Measurements from ENCODE around the gene HMGCS1. TPM values are rescaled to one million over a fixed set of nuclear protein-coding genes. Genes with fewer than 3 reads are reported as not detected.
A peak's percentile ranks its signal among the peaks of the same experiment; 100 is the strongest.
"Not testable (repeated sequence)": the region's sequence is repeated elsewhere in the genome, so short reads cannot be mapped to it uniquely, and the experiment has no call there.

HMGCS1 gene
- polyA plus RNA-seq, 4 donors, result 46.7 to 210 (median 71.5) TPM

- not testable (repeated sequence) for H3K27ac ChIP-seq (ENCODE audit: low read depth in 1 of 3, low read length in 2 of 3); H3K9me3 ChIP-seq (ENCODE audit: control insufficient read depth in 2 of 2, insufficient read depth in 1 of 2, low read depth in 1 of 2, low read length in 1 of 2); FAIRE-seq; DNase-seq; H3K36me3 ChIP-seq (ENCODE audit: control insufficient read depth in 3 of 3, insufficient read depth in 2 of 3, low read depth in 1 of 3, low read length in 3 of 3); H3K4me1 ChIP-seq (ENCODE audit: control insufficient read depth in 3 of 3, insufficient read depth in 2 of 3, low read depth in 1 of 3, low read length in 2 of 3); H3K4me3 ChIP-seq (ENCODE audit: low read depth in 1 of 3, low read length in 3 of 3); H3K27me3 ChIP-seq (ENCODE audit: control insufficient read depth in 3 of 3, insufficient read depth in 3 of 3, low read length in 3 of 3)
- WGBS, 3 donors, result 68 to 83% (median 75%) methylated on average over 3 of the region's 3 CpGs
These were observed 10.3 kb upstream of the HMGCS1 start for GRCh38 chr5:43323488-43323887.

GRCh38 chr5:43320846-43321245 is 7.6 kb upstream of the HMGCS1 start:
- WGBS, 3 donors, result 73 to 90% (median 73%) methylated on average over 4 of the region's 4 CpGs
- FAIRE-seq (no peak), DNase-seq (no peak)
- Histone ChIP-seq H3K27me3 (ENCODE audit: control insufficient read depth in 3 of 3, insufficient read depth in 3 of 3, low read length in 3 of 3) (no peaks in the 10 kb centered on the region), H3K4me1 (ENCODE audit: control insufficient read depth in 3 of 3, insufficient read depth in 2 of 3, low read depth in 1 of 3, low read length in 2 of 3) (no peaks in the 10 kb centered on the region), H3K4me3 (ENCODE audit: low read depth in 1 of 3, low read length in 3 of 3) (no peak overlapping the region), H3K36me3 (ENCODE audit: control insufficient read depth in 3 of 3, insufficient read depth in 2 of 3, low read depth in 1 of 3, low read length in 3 of 3) (no peaks in the 10 kb centered on the region), H3K27ac (ENCODE audit: low read depth in 1 of 3, low read length in 2 of 3) (no peak overlapping the region), H3K9me3 (ENCODE audit: control insufficient read depth in 2 of 2, insufficient read depth in 1 of 2, low read depth in 1 of 2, low read length in 1 of 2) (no peaks in the 10 kb centered on the region)

GRCh38 chr5:43316421-43316820 is 3.2 kb upstream of the HMGCS1 start:
- H3K4me3 ChIP-seq (ENCODE audit: low read depth in 1 of 3, low read length in 3 of 3), result no peak overlapping the region
- H3K4me1 ChIP-seq (ENCODE audit: control insufficient read depth in 3 of 3, insufficient read depth in 2 of 3, low read depth in 1 of 3, low read length in 2 of 3), result peaks cover 3 to 11% (median 6%) of the 10 kb centered on the region in 3 donors
- H3K27ac ChIP-seq (ENCODE audit: low read depth in 1 of 3, low read length in 2 of 3), result no peak overlapping the region
- 90 to 91% (median 90%) methylated on average over 5 of the region's 5 CpGs for WGBS, 3 donors
- FAIRE-seq, result no peak
- no peaks in the 10 kb centered on the region for H3K36me3 ChIP-seq (ENCODE audit: control insufficient read depth in 3 of 3, insufficient read depth in 2 of 3, low read depth in 1 of 3, low read length in 3 of 3)
- no peaks in the 10 kb centered on the region for H3K9me3 ChIP-seq (ENCODE audit: control insufficient read depth in 2 of 2, insufficient read depth in 1 of 2, low read depth in 1 of 2, low read length in 1 of 2)
- no peaks in the 10 kb centered on the region for H3K27me3 ChIP-seq (ENCODE audit: control insufficient read depth in 3 of 3, insufficient read depth in 3 of 3, low read length in 3 of 3)
- DNase-seq, result no peak

GRCh38 chr5:43315682-43316081 is 2.5 kb upstream of the HMGCS1 start:
- Histone ChIP-seq H3K9me3 (ENCODE audit: control insufficient read depth in 2 of 2, insufficient read depth in 1 of 2, low read depth in 1 of 2, low read length in 1 of 2) (no peaks in the 10 kb centered on the region), H3K27ac (ENCODE audit: low read depth in 1 of 3, low read length in 2 of 3) (no peak overlapping the region), H3K4me3 (ENCODE audit: low read depth in 1 of 3, low read length in 3 of 3) (no peak overlapping the region), H3K4me1 (ENCODE audit: control insufficient read depth in 3 of 3, insufficient read depth in 2 of 3, low read depth in 1 of 3, low read length in 2 of 3) (peaks cover 6 to 14% (median 6%) of the 10 kb centered on the region in 3 donors), H3K36me3 (ENCODE audit: control insufficient read depth in 3 of 3, insufficient read depth in 2 of 3, low read depth in 1 of 3, low read length in 3 of 3) (peaks cover 0 to under 1% (median 0%) of the 10 kb centered on the region in 3 donors), H3K27me3 (ENCODE audit: control insufficient read depth in 3 of 3, insufficient read depth in 3 of 3, low read length in 3 of 3) (no peaks in the 10 kb centered on the region)
- 77 to 92% (median 83%) methylated on average over 3 of the region's 3 CpGs for WGBS, 3 donors
- DNase-seq, result no peak
- no peak for FAIRE-seq

GRCh38 chr5:43315263-43315662 is 2.1 kb upstream of the HMGCS1 start:
- DNase-seq, result peak in 1 of 2 donors; percentile 39
- H3K36me3 ChIP-seq (ENCODE audit: control insufficient read depth in 3 of 3, insufficient read depth in 2 of 3, low read depth in 1 of 3, low read length in 3 of 3), result peaks cover 0 to 3% (median 0%) of the 10 kb centered on the region in 3 donors
- peaks cover 6 to 18% (median 8%) of the 10 kb centered on the region in 3 donors for H3K4me1 ChIP-seq (ENCODE audit: control insufficient read depth in 3 of 3, insufficient read depth in 2 of 3, low read depth in 1 of 3, low read length in 2 of 3)
- no peak overlapping the region for H3K27ac ChIP-seq (ENCODE audit: low read depth in 1 of 3, low read length in 2 of 3)
- no peak overlapping the region for H3K4me3 ChIP-seq (ENCODE audit: low read depth in 1 of 3, low read length in 3 of 3)
- H3K27me3 ChIP-seq (ENCODE audit: control insufficient read depth in 3 of 3, insufficient read depth in 3 of 3, low read length in 3 of 3), result no peaks in the 10 kb centered on the region
- WGBS, 3 donors, result 77 to 79% (median 78%) methylated on average over 8 of the region's 8 CpGs
- no peaks in the 10 kb centered on the region for H3K9me3 ChIP-seq (ENCODE audit: control insufficient read depth in 2 of 2, insufficient read depth in 1 of 2, low read depth in 1 of 2, low read length in 1 of 2)
- no peak for FAIRE-seq

GRCh38 chr5:43314724-43315123 is 1.5 kb upstream of the HMGCS1 start:
- Histone ChIP-seq H3K9me3 (ENCODE audit: control insufficient read depth in 2 of 2, insufficient read depth in 1 of 2, low read depth in 1 of 2, low read length in 1 of 2) (no peaks in the 10 kb centered on the region), H3K36me3 (ENCODE audit: control insufficient read depth in 3 of 3, insufficient read depth in 2 of 3, low read depth in 1 of 3, low read length in 3 of 3) (peaks cover 0 to 3% (median 0%) of the 10 kb centered on the region in 3 donors), H3K4me3 (ENCODE audit: low read depth in 1 of 3, low read length in 3 of 3) (no peak overlapping the region), H3K4me1 (ENCODE audit: control insufficient read depth in 3 of 3, insufficient read depth in 2 of 3, low read depth in 1 of 3, low read length in 2 of 3) (peaks cover 8 to 22% (median 9%) of the 10 kb centered on the region in 3 donors), H3K27ac (ENCODE audit: low read depth in 1 of 3, low read length in 2 of 3) (no peak overlapping the region), H3K27me3 (ENCODE audit: control insufficient read depth in 3 of 3, insufficient read depth in 3 of 3, low read length in 3 of 3) (no peaks in the 10 kb centered on the region)
- 95 to 99% (median 97%) methylated on average over 6 of the region's 6 CpGs for WGBS, 3 donors
- FAIRE-seq (no peak), DNase-seq (no peak)

GRCh38 chr5:43313854-43314457 is 744 bp upstream of the HMGCS1 start:
- Histone ChIP-seq H3K36me3 (ENCODE audit: control insufficient read depth in 3 of 3, insufficient read depth in 2 of 3, low read depth in 1 of 3, low read length in 3 of 3) (peaks cover 0 to 3% (median 3%) of the 10 kb centered on the region in 3 donors), H3K27ac (ENCODE audit: low read depth in 1 of 3, low read length in 2 of 3) (peak overlapping the region; percentile 59 to 90 (median 73)), H3K4me1 (ENCODE audit: control insufficient read depth in 3 of 3, insufficient read depth in 2 of 3, low read depth in 1 of 3, low read length in 2 of 3) (peaks cover 14 to 22% (median 14%) of the 10 kb centered on the region in 3 donors), H3K4me3 (ENCODE audit: low read depth in 1 of 3, low read length in 3 of 3) (peak overlapping the region in 1 of 3 donors; percentile 87), H3K27me3 (ENCODE audit: control insufficient read depth in 3 of 3, insufficient read depth in 3 of 3, low read length in 3 of 3) (no peaks in the 10 kb centered on the region), H3K9me3 (ENCODE audit: control insufficient read depth in 2 of 2, insufficient read depth in 1 of 2, low read depth in 1 of 2, low read length in 1 of 2) (no peaks in the 10 kb centered on the region)
- WGBS, 3 donors, result 57 to 62% (median 59%) methylated on average over 8 of the region's 8 CpGs
- FAIRE-seq, result no peak
- DNase-seq, result no peak

GRCh38 chr5:43312699-43313034 is 545 bp downstream of the HMGCS1 start:
- WGBS, 3 donors, result 1 to 3% (median 2%) methylated on average over 9 of the region's 9 CpGs
- no peak for DNase-seq
- no peaks in the 10 kb centered on the region for H3K27me3 ChIP-seq (ENCODE audit: control insufficient read depth in 3 of 3, insufficient read depth in 3 of 3, low read length in 3 of 3)
- FAIRE-seq, result no peak
- H3K27ac ChIP-seq (ENCODE audit: low read depth in 1 of 3, low read length in 2 of 3), result peak overlapping the region; percentile 95 to 99 (median 98)
- peaks cover 14 to 22% (median 14%) of the 10 kb centered on the region in 3 donors for H3K4me1 ChIP-seq (ENCODE audit: control insufficient read depth in 3 of 3, insufficient read depth in 2 of 3, low read depth in 1 of 3, low read length in 2 of 3)
- no peaks in the 10 kb centered on the region for H3K9me3 ChIP-seq (ENCODE audit: control insufficient read depth in 2 of 2, insufficient read depth in 1 of 2, low read depth in 1 of 2, low read length in 1 of 2)
- peaks cover 0 to 3% (median 3%) of the 10 kb centered on the region in 3 donors for H3K36me3 ChIP-seq (ENCODE audit: control insufficient read depth in 3 of 3, insufficient read depth in 2 of 3, low read depth in 1 of 3, low read length in 3 of 3)
- H3K4me3 ChIP-seq (ENCODE audit: low read depth in 1 of 3, low read length in 3 of 3), result peak overlapping the region; percentile 77 to 87 (median 78)
